BLaER1 treated with 17β-estradiol and CSF1 and Interleukin-3, amounts not matched to agents 10 nM and 100 nM (cell line): ENCODE results near the gene ALOX12.
A peak's percentile ranks its signal among the peaks of the same experiment; 100 is the strongest.
"Not testable (repeated sequence)": the region's sequence is repeated elsewhere in the genome, so short reads cannot be mapped to it uniquely, and the experiment has no call there.

Experiments
- H3K27ac ChIP-seq, 11 experiments: shearing (Covaris generic); formaldehyde crosslinking; 2 replicates each; pipeline ENCODE4 v1.8.1; 2022
- H3K27me3 ChIP-seq, 11 experiments: shearing (Covaris generic); formaldehyde crosslinking; 2 replicates each; pipeline ENCODE4 v1.8.1; 2022
- H3K36me3 ChIP-seq, 11 experiments: shearing (Covaris generic); formaldehyde crosslinking; 2 replicates each; pipeline ENCODE4 v1.8.1; 2022
- H3K4me1 ChIP-seq, 10 experiments: shearing (Covaris generic); formaldehyde crosslinking; 2 replicates each; pipeline ENCODE4 v1.8.1; 2022
- H3K4me2 ChIP-seq, 11 experiments: shearing (Covaris generic); formaldehyde crosslinking; 2 replicates each; pipeline ENCODE4 v1.8.1; 2022
- H3K4me3 ChIP-seq, 10 experiments: shearing (Covaris generic); formaldehyde crosslinking; 2 replicates each; pipeline ENCODE4 v1.8.1; 2022
- H3K9ac ChIP-seq, 11 experiments: shearing (Covaris generic); formaldehyde crosslinking; 2 replicates each; pipeline ENCODE4 v1.8.1; 2022
- H3K9me3 ChIP-seq, 11 experiments: shearing (Covaris generic); formaldehyde crosslinking; replicated peaks in 1 of 11; 2 replicates each; pipeline ENCODE4 v1.8.1; 2022
- H4K20me1 ChIP-seq, 11 experiments: shearing (Covaris generic); formaldehyde crosslinking; 2 replicates each; pipeline ENCODE4 v1.8.1; 2022
- Cebpa-rat ChIP-seq, 11 experiments: shearing (Covaris generic); IDR thresholded peaks; 2 replicates each; pipeline ENCODE4 v1.8.1; 2022

ALOX12 gene

GRCh38 chr17:6995500-6996255, at the start of gene ALOX12:
TSS of gene ALOX12 (plus strand) at chr17:6996049. CDS start at chr17:6996118, 69 bp downstream.
- peaks cover 35 to 58% (median 48%) of the 10 kb centered on the region in 11 experiments for H3K36me3 ChIP-seq
- peaks cover 0 to 21% (median 12%) of the 10 kb centered on the region in 10 experiments; a peak in 13 of 20 replicates for H3K4me1 ChIP-seq
- no peak within 1 kb of the TSS for H3K27ac ChIP-seq
- no peaks in the 10 kb centered on the region for H3K9me3 ChIP-seq
- H3K4me3 ChIP-seq, result no peak within 1 kb of the TSS
- H4K20me1 ChIP-seq, result peaks cover 0 to 58% (median 9%) of the 10 kb centered on the region in 11 experiments; a peak in 10 of 22 replicates
- no peak for TF ChIP-seq Cebpa-rat (IDR thresholded peaks at IDR 0.05)
- no peak within 1 kb of the TSS for H3K4me2 ChIP-seq
- H3K9ac ChIP-seq, result no peak within 1 kb of the TSS
- H3K27me3 ChIP-seq, result no peaks in the 10 kb centered on the region

- H3K9me3 ChIP-seq, result peaks cover 0 to 10% (median 0%) of the 10 kb centered on the region in 11 experiments; a peak in 4 of 22 replicates
Observed at GRCh38 chr17:6947745-6948144, 48.1 kb upstream of the ALOX12 start.

GRCh38 chr17:6948562-6948961, 47.3 kb upstream of the ALOX12 start:
- TF ChIP-seq Cebpa-rat (IDR thresholded peaks at IDR 0.05), result no peak
- peak overlapping the region in 5 of 11 experiments; percentile 27 to 57 (median 55); a peak in 8 of 22 replicates for H3K9ac ChIP-seq
- peaks cover 0 to 10% (median 0%) of the 10 kb centered on the region in 11 experiments; a peak in 4 of 22 replicates for H3K9me3 ChIP-seq
- peak overlapping the region in 3 of 10 experiments; percentile 1 to 19 (median 8); a peak in 1 of 20 replicates for H3K4me3 ChIP-seq
- H3K36me3 ChIP-seq, result no peaks in the 10 kb centered on the region
- H3K27me3 ChIP-seq, result no peaks in the 10 kb centered on the region
- H3K4me2 ChIP-seq, result peak overlapping the region; percentile 64 to 88 (median 76)
- H3K4me1 ChIP-seq, result peaks cover 18 to 45% (median 26%) of the 10 kb centered on the region in 10 experiments
- no peaks in the 10 kb centered on the region for H4K20me1 ChIP-seq
- peak overlapping the region in 10 of 11 experiments; percentile 2 to 80 (median 66); a peak in 19 of 22 replicates for H3K27ac ChIP-seq

More at GRCh38 chr17:6947745-6948144, 48.1 kb upstream of the ALOX12 start:
- no peak for TF ChIP-seq Cebpa-rat (IDR thresholded peaks at IDR 0.05)
- H3K4me1 ChIP-seq, result peaks cover 16 to 44% (median 29%) of the 10 kb centered on the region in 10 experiments
- H4K20me1 ChIP-seq, result no peaks in the 10 kb centered on the region
- H3K9ac ChIP-seq, result no peak overlapping the region
- peak overlapping the region in 5 of 11 experiments; percentile 65 to 80 (median 75); a peak in 10 of 22 replicates for H3K27ac ChIP-seq
- H3K4me3 ChIP-seq, result no peak overlapping the region
- no peaks in the 10 kb centered on the region for H3K27me3 ChIP-seq
- peak overlapping the region in 10 of 11 experiments; percentile 1 to 88 (median 76); a peak in 17 of 22 replicates for H3K4me2 ChIP-seq
- no peaks in the 10 kb centered on the region for H3K36me3 ChIP-seq

- Histone ChIP-seq H3K9ac (peak overlapping the region in 6 of 11 experiments; percentile 12 to 57 (median 54); a peak in 9 of 22 replicates), H3K4me2 (peak overlapping the region; percentile 64 to 88 (median 76)), H4K20me1 (no peaks in the 10 kb centered on the region), H3K27me3 (no peaks in the 10 kb centered on the region), H3K27ac (peak overlapping the region in 10 of 11 experiments; percentile 2 to 80 (median 66); a peak in 19 of 22 replicates), H3K4me1 (peaks cover 18 to 47% (median 24%) of the 10 kb centered on the region in 10 experiments), H3K4me3 (peak overlapping the region in 3 of 10 experiments; percentile 1 to 19 (median 8); a peak in 1 of 20 replicates), H3K9me3 (peaks cover 0 to 10% (median 0%) of the 10 kb centered on the region in 11 experiments; a peak in 4 of 22 replicates), H3K36me3 (no peaks in the 10 kb centered on the region)
- TF ChIP-seq Cebpa-rat (IDR thresholded peaks at IDR 0.05), result no peak
Observed at GRCh38 chr17:6948976-6949375, 46.9 kb upstream of the ALOX12 start.

- H3K27me3 ChIP-seq, H3K9ac ChIP-seq, H3K4me3 ChIP-seq, H4K20me1 ChIP-seq, H3K27ac ChIP-seq, H3K36me3 ChIP-seq, H3K9me3 ChIP-seq: not testable (repeated sequence)
- peaks cover 18 to 47% (median 24%) of the 10 kb centered on the region in 10 experiments for H3K4me1 ChIP-seq
- peak overlapping the region in 3 of 11 experiments; percentile 2 to 44 (median 26); a peak in 2 of 22 replicates for H3K4me2 ChIP-seq
Observed at GRCh38 chr17:6950938-6951337, 44.9 kb upstream of the ALOX12 start.

GRCh38 chr17:6953689-6954088, 42.2 kb upstream of the ALOX12 start:
- H3K9me3 ChIP-seq, result peaks cover 0 to 10% (median 3%) of the 10 kb centered on the region in 11 experiments; a peak in 3 of 22 replicates
- peak overlapping the region in 3 of 11 experiments; percentile 1 to 30 (median 10); a peak in 1 of 22 replicates for H3K4me2 ChIP-seq
- no peaks in the 10 kb centered on the region for H3K27me3 ChIP-seq
- no peak overlapping the region for H3K9ac ChIP-seq
- H3K36me3 ChIP-seq, result no peaks in the 10 kb centered on the region
- no peaks in the 10 kb centered on the region for H4K20me1 ChIP-seq
- H3K4me1 ChIP-seq, result peaks cover 8 to 36% (median 14%) of the 10 kb centered on the region in 10 experiments
- H3K27ac ChIP-seq, result no peak overlapping the region
- no peak for TF ChIP-seq Cebpa-rat (IDR thresholded peaks at IDR 0.05)
- H3K4me3 ChIP-seq, result no peak overlapping the region

- H3K27me3 ChIP-seq, result no peaks in the 10 kb centered on the region
- no peak overlapping the region for H3K4me3 ChIP-seq
- H4K20me1 ChIP-seq, result no peaks in the 10 kb centered on the region
- H3K27ac ChIP-seq, result no peak overlapping the region
- H3K9me3 ChIP-seq, result peaks cover 4 to 13% (median 8%) of the 10 kb centered on the region in 11 experiments; a peak in 15 of 22 replicates
- H3K4me1 ChIP-seq, result peaks cover 0 to 7% (median 2%) of the 10 kb centered on the region in 10 experiments; a peak in 7 of 20 replicates
- H3K36me3 ChIP-seq, result no peaks in the 10 kb centered on the region
- H3K9ac ChIP-seq, result no peak overlapping the region
- peak overlapping the region in 6 of 11 experiments; percentile 3 to 33 (median 17); a peak in 3 of 22 replicates for H3K4me2 ChIP-seq
- TF ChIP-seq Cebpa-rat (IDR thresholded peaks at IDR 0.05), result no peak
Observed at GRCh38 chr17:6959700-6960099, 36.1 kb upstream of the ALOX12 start.

- Histone ChIP-seq H4K20me1 (no peaks in the 10 kb centered on the region), H3K9ac (no peak overlapping the region), H3K9me3 (peaks cover 0 to 6% (median 0%) of the 10 kb centered on the region in 11 experiments; a peak in 2 of 22 replicates), H3K27ac (no peak overlapping the region), H3K4me1 (no peaks in the 10 kb centered on the region; a peak in 1 of 20 replicates), H3K27me3 (no peaks in the 10 kb centered on the region), H3K4me3 (no peak overlapping the region), H3K36me3 (no peaks in the 10 kb centered on the region), H3K4me2 (no peak overlapping the region)
- no peak for TF ChIP-seq Cebpa-rat (IDR thresholded peaks at IDR 0.05)
Observed at GRCh38 chr17:6969323-6969726, 26.5 kb upstream of the ALOX12 start.

- H3K9me3 ChIP-seq, result peaks cover 0 to 6% (median 0%) of the 10 kb centered on the region in 11 experiments; a peak in 2 of 22 replicates
- no peak for TF ChIP-seq Cebpa-rat (IDR thresholded peaks at IDR 0.05)
Observed at GRCh38 chr17:6970992-6971391, 24.9 kb upstream of the ALOX12 start.

GRCh38 chr17:6979440-6979839, 16.4 kb upstream of the ALOX12 start:
- H3K27ac ChIP-seq, result not testable (repeated sequence)

More at GRCh38 chr17:6970992-6971391, 24.9 kb upstream of the ALOX12 start:
- Histone ChIP-seq H3K9ac (no peak overlapping the region), H3K4me1 (no peaks in the 10 kb centered on the region), H3K27me3 (no peaks in the 10 kb centered on the region), H3K4me3 (no peak overlapping the region), H3K27ac (no peak overlapping the region), H4K20me1 (no peaks in the 10 kb centered on the region), H3K36me3 (no peaks in the 10 kb centered on the region), H3K4me2 (no peak overlapping the region)

More at GRCh38 chr17:6979440-6979839, 16.4 kb upstream of the ALOX12 start:
- peaks cover 0 to 18% (median 0%) of the 10 kb centered on the region in 11 experiments; a peak in 3 of 22 replicates for H3K27me3 ChIP-seq
- H3K4me2 ChIP-seq, result 0 out of 22 replicates have a peak overlapping the region, but pooled peaks of 1 of the 11 experiments have one; percentile 40
- H3K9ac ChIP-seq, H4K20me1 ChIP-seq, H3K4me3 ChIP-seq: not testable (repeated sequence)
- peaks cover 0 to 12% (median 0%) of the 10 kb centered on the region in 11 experiments; a peak in 1 of 22 replicates for H3K36me3 ChIP-seq
- peaks cover 14 to 50% (median 38%) of the 10 kb centered on the region in 10 experiments for H3K4me1 ChIP-seq
- H3K9me3 ChIP-seq, result peaks cover 16 to 22% (median 18%) of the 10 kb centered on the region in 11 experiments
